HS-5 (cell line): ENCODE results near the gene PLEKHA8.

Experiments used
- DNase-seq: peaks from one replicate; pipeline ENCODE4 v3.0.0-alpha.2; 2012; ENCODE audit warnings: low read depth

Gene PLEKHA8, protein sequence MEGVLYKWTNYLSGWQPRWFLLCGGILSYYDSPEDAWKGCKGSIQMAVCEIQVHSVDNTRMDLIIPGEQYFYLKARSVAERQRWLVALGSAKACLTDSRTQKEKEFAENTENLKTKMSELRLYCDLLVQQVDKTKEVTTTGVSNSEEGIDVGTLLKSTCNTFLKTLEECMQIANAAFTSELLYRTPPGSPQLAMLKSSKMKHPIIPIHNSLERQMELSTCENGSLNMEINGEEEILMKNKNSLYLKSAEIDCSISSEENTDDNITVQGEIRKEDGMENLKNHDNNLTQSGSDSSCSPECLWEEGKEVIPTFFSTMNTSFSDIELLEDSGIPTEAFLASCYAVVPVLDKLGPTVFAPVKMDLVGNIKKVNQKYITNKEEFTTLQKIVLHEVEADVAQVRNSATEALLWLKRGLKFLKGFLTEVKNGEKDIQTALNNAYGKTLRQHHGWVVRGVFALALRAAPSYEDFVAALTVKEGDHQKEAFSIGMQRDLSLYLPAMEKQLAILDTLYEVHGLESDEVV

DNA sequence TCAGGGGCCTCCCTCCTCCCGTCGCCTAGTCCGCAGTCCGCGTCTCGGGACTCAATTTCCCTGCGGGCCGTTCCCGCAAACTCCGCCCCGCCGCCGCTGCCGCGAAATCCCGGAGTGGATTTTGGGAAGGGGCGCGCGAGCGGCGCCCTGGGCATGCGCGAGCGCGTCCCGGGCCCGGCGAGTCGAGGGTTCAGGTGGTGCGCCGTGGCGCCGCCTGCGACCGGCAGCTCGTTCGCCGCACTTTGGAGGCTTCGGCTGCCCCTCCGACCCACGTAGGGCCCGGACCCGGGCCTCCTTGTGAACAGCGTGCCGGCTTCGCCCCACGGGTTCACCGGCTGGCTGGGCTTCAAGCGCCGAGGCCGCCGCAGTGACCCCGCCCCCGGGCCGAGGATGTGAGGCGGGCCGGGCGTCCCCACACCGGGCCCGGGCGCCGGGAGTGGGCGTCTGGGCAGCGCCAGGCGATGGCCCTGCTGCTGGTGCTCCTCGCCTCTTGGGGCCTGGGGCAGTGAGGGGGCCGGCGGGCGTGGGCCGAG is at the start of gene PLEKHA8:
Gene PLEKHA8 (plus strand): TSS at position 197 of the 533 bp plus-strand sequence. CDS start 351 bp downstream, outside the sequence.
- DNase-seq = peak; percentile 71

DNA sequence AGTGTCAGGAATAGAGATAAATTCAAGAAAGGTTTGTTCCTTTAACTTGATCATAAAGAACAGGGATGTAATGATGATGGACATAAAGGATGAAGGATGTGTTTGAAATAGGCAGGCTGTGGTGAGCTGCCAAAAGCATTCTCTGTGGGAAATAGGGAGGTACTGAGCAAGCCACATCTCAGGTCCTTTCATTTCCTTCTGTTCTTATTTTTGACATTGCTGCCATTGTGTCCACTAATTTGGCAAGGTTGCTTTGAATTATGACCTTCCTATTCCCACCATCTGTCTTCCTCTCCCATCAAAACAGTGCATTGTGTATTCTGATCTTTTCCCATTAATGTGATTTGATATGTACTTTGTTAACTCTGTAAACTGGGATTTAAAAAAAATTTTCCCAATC is 48.1 kb upstream of the PLEKHA8 start:
- DNase-seq = no peak

DNA sequence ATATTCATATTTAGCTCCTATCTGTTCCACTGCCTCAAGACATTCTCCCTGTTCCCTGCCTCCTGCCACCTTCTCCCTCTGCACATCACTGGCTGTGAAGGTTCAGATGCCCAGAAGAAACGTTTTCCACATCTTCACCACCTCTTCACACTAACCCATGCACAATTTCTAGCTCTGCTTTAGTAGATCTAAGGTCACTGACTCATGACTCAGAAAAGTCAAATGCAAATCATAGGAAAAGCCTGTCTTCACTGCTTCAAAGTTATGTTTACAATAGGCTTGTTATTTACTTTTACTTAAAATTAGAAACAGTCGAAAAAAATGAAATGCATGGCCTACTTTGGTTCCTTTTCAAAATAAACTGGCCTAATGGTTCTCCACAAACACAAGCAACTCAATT is 41.1 kb upstream of the PLEKHA8 start:
- DNase-seq = peak; percentile 33

DNA sequence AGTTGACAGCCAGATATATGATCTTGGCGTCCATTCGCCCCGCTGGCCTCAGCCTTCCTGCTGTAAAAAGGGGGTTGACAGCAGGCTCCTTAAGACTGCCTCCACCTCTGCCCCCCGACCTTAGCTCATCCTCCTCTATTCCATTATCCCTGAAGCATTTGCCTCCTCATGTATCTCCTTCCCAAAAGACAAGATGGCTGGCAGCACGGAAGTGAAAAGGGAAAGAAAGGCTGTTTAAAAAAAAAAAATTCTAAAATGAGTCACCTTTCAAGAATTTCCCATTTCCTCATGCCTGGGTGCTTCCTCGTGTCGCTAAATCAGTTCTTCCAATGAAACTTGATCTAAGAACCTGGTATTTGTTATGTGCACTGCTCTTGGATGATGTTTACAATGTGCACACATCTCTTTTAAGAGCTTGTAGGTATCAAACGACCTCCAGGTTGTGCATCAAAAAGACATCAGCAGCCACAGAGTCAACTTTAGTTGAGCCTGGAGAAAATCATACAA is 40.3 kb upstream of the PLEKHA8 start:
- peak; percentile 96 for DNase-seq

DNA sequence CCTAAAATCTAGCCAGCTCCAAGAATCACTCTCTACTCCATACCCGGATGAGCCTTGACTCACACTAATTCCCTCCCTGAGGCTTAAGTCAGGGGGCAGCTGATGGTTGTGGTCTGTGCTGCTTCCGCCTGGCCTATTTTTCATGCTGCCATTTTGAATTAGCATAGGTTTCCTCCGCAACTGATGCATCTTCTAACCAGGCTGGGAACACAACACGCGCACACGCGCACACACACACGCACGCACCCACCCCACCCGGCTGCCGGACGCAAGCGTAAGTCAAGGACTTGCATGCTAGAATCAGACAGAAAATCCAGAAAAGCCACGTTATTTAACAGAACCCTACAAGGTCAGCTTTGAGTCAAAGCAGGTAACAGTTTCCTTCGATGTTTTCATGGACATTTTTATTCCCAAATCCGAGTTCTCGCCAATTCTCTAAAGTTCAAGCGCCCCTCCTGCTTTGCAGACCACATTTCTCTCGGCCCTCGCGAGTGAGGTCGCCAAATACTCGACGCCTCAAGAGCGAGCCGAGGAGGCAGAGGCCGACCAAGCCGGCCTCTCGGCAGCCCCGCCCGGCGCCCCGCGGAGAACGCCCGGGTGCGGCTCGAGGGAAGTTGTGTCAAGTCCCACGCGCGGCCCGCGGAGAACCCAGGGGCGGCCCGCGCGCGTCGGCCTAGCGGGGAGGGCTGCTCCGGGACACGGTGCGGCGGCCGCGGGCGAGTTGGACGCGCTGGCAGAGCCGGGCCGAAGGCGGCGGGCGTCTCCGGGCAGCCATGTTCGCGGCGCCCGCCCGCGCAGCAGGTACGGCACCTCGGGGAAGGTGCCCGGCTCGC is 39.6 kb upstream of the PLEKHA8 start:
- peak; percentile 84 for DNase-seq

DNA sequence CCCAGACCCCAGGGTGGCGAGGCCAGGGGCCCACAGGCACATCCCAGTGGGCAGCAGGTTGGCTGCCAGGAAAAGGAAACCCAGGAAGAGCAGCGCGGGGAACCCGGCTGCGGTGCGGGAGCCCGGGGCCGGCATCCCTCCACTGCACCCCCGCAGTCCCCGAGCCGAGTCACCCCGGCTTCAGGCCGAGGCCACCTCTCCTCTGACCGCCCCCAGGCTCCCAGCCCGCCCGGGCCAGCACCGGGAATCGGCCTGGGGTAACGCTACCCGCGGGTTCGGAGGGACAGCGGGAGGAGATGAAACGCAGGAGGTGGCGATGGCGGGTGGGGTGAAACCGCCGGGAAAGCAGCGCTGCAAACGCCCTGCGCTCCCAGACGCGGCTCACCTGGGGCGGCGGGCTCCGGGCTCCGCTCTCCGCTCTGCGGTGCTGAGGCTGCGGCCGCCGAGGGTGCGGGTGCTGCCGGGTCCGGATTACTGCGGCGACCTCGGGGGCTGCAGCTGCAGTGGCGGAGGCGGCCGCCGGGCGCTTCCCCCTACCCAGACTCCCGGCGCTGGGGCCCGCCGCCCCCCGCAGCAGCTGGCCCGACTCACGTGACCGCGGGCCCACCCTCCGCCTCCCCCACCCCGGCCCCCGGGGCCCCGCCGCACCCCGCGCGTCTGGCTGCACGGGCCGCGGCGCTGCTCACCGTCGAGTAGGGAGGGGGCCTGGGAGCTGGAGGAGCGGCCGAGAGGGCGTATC is 38.8 kb upstream of the PLEKHA8 start, which contains the start of gene SCRN1:
Gene SCRN1 (minus strand): TSS at position 545 of the 739 bp plus-strand sequence. CDS start 20,734 bp downstream, outside the sequence.
- DNase-seq = peak; percentile 13

DNA sequence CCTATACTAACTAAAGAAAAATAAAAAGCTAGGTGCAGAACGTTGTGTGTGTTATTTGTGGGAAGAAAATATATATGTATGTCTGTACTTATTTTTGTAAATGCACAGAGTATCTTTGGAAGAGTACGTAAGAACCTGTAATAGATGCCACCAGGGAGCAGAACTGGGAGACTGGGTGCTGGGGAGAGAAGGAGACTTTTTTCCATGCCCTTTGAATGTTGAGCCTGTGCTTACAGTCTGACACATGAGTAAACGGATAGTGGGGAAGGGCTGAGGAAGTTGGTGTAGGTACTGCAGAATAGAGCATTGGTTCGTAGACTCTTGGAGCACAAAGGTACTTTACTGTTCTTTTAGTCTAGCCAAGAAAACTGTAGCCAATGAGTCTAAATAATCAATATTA is 37.3 kb upstream of the PLEKHA8 start:
- no peak for DNase-seq

DNA sequence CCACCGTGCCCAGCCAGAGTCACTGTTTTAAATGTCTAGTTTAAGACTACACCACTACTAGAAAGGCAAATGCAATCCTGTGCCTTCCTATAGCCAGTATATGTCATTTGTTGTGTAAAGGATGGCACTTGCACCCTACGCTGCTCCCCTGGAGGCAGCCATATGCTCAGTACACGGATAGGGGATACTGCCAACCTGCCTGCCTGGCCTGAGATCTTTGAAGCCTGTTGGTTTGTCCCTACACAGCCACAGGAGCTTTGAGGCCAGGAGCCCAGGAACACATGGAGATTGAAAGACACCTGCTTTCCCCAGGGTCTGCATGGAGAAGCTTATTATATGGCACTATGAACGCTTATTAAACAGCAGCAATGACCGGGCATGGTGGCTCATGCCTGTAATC is 36.3 kb upstream of the PLEKHA8 start:
- no peak for DNase-seq

DNA sequence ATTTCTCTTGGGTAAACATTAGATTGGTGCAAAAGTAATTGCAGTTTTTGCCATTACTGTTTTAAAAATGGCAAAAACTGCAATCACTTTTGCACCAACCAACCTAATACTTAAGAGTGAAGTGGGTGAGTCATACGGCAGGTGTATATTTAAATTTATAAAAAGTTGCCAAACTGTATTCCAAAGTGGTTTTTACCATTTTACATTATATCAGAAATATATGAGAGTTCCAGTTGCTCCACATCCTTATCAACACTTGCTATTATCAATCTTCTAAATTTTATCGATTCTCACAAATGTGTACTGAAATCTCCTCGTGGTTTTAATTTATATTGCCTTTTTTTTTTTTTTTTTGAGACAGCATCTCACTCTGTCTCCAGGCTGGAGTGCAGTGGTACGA is 35.1 kb upstream of the PLEKHA8 start:
- no peak for DNase-seq

DNA sequence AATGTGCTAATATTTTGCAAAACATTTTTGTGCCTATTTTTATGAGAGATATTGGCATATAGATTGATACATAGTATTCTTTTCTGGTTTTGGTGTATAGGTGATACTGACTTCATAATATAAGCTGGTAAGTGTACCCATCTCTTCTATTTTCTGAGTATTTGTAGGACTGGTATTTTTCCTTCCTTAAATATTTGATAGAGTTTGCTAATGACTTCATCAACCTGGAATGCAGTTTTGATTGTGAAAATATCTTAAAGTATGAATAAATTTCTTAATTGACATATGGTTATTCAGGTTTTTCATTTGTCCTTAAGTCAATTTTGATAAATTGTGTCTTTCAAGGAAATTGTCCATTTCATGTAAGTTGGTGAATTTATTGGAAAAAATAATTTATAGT is 32.6 kb upstream of the PLEKHA8 start:
- DNase-seq = no peak

DNA sequence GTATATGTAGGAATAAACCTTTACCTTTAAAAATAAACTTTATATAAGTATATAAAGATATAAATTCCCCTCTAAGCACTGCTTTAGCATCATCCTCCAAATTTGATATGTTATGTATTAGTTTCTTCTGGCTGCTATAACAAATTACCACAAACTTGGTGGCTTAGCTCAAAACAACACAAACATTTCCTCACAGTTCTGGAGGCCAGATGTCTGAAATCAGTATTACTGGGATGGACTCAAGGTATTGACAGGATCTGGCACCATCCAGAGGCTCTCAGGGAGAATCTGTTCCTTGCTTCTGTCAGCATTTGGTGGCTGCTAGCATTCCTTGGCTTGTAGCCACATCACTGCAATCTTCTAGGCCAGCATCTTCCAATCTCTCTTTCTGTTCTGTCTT is 31.9 kb upstream of the PLEKHA8 start:
- DNase-seq = no peak

DNA sequence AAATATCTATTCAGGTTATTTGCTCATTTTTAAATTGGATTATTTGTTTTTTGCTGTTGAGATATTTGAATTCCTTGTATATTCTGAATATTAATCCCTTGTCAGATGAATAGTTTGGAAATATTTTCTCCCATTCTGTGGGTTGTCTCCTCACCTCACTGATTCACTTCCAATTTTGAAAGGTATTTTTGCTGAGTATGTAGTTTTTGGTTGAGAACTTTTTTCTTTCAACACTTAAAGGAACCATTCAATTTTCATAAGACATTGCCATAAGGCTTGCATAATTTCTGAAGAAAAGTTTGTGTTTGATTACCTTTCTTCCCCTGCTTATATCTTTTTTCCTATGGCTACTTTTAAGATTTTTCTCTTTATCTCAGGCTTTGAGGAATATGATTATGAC is 29.7 kb upstream of the PLEKHA8 start:
- DNase-seq = no peak

DNA sequence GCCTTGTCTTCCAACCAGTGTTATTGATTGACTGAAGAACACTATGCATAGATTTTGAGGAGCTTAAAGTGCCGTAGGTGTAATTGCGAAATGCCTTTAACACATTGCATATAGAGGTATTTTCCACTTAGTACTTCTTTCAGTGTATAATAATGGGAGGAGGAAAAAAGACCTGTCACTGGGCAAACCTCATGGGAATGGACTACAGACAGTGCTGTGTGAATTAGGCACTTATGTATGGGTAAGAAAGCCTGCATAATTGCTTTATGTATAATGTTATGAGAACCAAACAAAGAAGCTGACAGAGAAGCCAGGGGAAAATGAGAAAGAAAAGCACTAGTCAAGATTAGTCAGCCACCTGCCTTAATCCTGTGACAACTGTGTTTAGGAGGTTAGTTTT is 26.2 kb upstream of the PLEKHA8 start:
- DNase-seq = no peak

DNA sequence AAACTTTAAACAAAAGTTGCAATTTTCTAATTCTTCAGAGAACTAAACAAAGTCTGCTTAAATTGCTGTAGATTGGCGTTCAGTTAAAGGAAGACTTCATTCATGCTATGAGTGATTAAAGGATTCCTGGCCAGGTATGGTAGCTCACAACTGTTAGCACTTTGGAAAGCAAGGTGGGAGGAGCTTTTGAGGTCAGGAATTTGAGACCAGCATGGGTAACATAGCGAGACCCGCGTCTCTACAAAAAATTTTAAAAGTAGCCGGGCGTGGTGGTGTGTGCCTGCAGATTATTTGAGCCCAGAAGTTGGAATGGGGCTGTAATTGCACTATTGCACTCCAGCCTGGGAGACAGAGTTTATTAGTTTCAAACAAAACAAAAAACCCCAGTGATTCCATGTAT is 25.1 kb upstream of the PLEKHA8 start:
- no peak for DNase-seq

DNA sequence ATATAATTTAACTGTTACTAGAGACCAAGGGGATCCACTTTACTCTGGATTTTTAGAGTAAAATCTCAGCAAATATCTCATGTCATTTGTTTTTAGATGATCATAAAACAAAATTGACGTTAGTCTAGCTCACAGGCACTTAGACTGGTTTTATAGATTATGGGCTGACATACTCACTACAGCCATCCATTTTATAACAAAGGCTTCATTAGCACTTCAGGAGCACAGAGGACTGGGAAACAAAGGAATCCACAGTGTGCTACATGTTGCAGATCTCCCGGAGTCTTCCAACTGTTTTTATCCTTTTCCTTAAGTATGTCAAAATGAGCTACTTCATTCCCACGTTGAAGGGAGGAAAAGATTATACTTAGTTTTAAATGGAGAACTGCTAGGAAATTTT is 22.7 kb upstream of the PLEKHA8 start:
- no peak for DNase-seq

DNA sequence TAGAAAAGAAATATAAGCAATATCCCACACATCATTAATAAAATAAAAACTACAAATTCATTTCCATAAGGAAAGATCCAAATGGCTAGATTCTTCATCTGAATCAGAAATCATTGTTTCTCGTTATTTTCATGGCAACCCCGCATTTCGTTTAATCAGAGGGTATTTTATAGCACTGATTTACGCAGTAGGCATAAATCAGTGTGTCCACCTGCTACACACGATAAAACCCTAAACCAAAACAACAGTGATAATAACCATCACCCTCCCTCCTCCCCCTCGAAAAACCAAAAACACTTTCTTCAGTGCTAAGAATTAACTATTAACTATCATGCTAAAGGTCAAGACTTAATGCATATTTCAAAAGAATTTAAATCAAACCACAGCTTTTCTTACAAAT is 18.2 kb upstream of the PLEKHA8 start:
- DNase-seq = no peak

DNA sequence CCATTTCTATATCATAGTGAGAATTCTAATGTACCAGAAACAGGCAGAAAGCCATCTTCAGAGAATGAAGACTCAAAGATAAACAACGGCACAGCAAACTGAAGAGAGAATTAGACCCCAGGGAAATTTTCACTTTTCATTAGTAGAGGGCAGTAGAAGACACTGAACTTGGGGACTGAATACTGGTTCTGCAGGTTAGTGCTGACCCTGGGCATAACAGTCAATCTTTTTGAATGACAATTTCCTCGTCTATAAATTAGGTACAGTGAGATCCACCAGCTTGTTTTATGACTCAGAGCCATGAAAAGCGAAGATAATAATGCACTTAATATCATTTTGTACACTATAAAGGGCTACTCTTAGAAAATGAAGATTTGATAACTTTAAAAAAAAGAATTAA is 15.5 kb upstream of the PLEKHA8 start:
- DNase-seq = no peak

DNA sequence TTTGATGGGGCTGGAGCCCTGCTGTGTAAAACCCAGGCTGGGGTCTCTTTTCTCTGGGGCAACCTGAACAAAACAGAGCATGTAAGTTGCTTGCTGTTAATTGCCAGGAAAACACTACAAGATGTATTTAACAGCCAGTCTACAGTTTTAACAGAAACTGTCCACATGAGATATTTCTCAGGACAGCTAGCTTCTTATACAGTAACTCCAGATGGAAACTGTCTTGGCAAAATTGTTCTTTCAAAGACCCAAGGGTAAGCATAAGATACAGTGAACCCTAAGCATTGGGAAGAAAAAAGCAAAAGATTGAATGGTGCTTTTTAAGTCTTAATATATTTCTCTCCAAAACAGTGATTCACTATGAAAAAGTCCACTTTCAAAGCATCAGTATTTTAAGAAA is 9.8 kb upstream of the PLEKHA8 start:
- no peak for DNase-seq

DNA sequence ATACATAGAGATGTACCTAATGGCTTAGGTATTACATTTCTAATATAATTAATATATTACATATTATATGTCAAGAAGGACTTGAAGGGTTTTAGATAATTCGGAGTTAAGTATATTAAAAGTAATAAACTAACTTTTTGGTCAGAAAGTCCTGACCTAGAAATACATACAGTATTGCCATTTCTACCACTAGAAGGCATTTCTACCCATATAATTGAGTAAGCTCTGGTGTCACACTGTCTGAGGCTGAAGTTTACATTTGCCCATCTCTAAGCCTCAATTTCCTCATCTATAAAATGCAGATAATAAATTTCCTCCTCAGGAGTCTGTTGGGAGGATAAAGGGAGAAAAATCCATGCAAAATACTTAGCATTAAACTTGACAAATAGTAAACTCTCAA is 8.8 kb upstream of the PLEKHA8 start:
- no peak for DNase-seq

DNA sequence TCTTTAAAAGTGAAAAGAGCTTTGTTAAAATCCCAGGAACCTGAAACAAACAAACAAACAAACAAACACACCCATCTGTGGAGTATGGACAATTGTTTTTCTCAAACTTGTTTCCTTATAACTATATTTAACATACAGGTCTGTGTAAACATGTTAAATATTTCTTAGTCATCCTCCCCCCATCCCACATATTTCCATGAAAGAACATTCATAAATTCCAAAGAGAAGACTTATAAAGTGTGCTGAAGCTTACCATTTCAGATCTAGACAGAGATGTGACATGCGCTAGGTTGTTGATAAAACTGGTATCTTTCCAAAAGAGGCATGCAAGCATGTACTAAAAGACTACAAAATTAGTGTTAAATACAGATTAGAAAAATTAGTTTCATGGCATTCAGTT is 8.3 kb upstream of the PLEKHA8 start:
- DNase-seq = no peak

DNA sequence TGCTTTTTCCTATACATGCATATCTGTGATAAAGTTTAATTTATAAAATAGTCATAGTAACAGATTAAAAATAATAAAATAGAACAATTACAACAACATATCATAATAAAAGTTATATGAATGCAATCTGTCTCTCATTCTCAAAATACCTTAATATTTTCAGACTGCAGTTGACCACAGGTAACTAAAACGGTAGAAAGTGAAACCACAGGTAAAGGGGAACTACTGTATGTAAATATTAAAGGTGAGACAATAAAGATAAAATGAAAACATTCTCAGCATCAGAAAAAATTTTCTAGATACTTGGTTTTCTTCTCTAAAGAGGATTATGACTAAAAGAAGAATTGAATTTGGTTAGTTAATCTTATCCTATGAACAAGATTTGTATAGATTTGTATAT is 7.7 kb upstream of the PLEKHA8 start:
- no peak for DNase-seq

DNA sequence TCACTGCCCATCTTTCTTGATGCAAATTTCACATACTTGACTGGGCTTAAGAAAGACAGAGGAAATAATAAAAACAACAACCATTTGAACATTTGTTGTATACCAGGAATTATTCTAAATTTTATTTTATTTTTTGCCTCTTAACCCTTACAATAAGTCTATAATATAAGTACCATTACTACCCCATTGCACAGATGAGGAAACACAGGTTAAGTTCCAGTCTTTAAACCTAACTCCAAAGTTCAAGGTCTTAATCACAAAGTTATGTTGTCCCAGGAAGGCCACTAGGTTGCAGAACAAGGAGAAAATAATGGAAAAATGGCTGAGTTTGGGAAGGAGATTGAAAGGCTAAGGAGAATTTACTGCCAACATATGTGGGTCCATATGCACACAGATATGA is 5.2 kb upstream of the PLEKHA8 start:
- DNase-seq = no peak
